Activated T-cell treated with anti-CD3 and anti-CD28 coated beads, Interleukin-2, amount 50 U/mL, for 72 hours (primary cell): ENCODE data around the gene DNASE1L1. TPM values are rescaled to one million over a fixed set of nuclear protein-coding genes. Genes with fewer than 3 reads are reported as not detected.

Source experiments
- ATAC-seq, 2 donors: fragments of 150-1000 bp; cut with Tn5 transposase; replicated peaks in 1 of 2; 2 replicates each; pipeline ENCODE4 v1.10.0; 2021; ENCODE audit warnings: moderate library complexity in 2 of 2, mild to moderate bottlenecking in 1 of 2
- DNase-seq, 2 donors: peaks; one replicate each; pipeline ENCODE4 v3.0.0; 2021 to 2022; ENCODE audit warnings: mixed read lengths in 1 of 2
- H3K27ac Mint-ChIP-seq: one replicate; pipeline ENCODE4 v1.8.0; 2022; ENCODE audit warnings: mild to moderate bottlenecking, moderate library complexity, mixed read lengths
- H3K27me3 Mint-ChIP-seq: one replicate; pipeline ENCODE4 v1.8.0; 2022; ENCODE audit warnings: low read depth, mixed read lengths
- H3K36me3 Mint-ChIP-seq, 2 donors: one replicate each; pipeline ENCODE4 v1.8.0; 2022; ENCODE audit warnings: mixed read lengths in 2 of 2, mild to moderate bottlenecking in 1 of 2; ENCODE audit not compliant: insufficient read depth in 2 of 2
- H3K4me1 Mint-ChIP-seq: one replicate; pipeline ENCODE4 v1.8.0; 2022; ENCODE audit warnings: low read depth, mixed read lengths
- H3K4me3 Mint-ChIP-seq, 2 donors: one replicate each; pipeline ENCODE4 v1.8.0; 2022; ENCODE audit warnings: mild to moderate bottlenecking in 2 of 2, mixed read lengths in 2 of 2, moderate library complexity in 2 of 2
- H3K9me3 Mint-ChIP-seq, 2 donors: one replicate each; pipeline ENCODE4 v1.8.0; 2022; ENCODE audit warnings: mixed read lengths in 2 of 2
- total RNA-seq, 2 donors: library from RNA; stranded (reverse); gene quantifications; one replicate each; pipeline ENCODE4 v1.2.3, GENCODE V29; 2022

Gene DNASE1L1
- total RNA-seq, 2 donors from 2014 or later = 9.3 to 11.4 TPM

- ATAC-seq (no peak), DNase-seq (no peak)
- H3K36me3 Mint-ChIP-seq = peaks cover 4 to 5% of the 10 kb centered on the region in 2 donors
- peak overlapping the region; percentile 82 for H3K27ac Mint-ChIP-seq
- H3K4me3 Mint-ChIP-seq = peak overlapping the region; percentile 87 to 93
- no peaks in the 10 kb centered on the region for H3K9me3 Mint-ChIP-seq
- H3K27me3 Mint-ChIP-seq = no peaks in the 10 kb centered on the region
- peaks cover 28% of the 10 kb centered on the region for H3K4me1 Mint-ChIP-seq
Observed at GRCh38 chrX:154380153-154380552, 28.9 kb downstream of the DNASE1L1 start.

- Mint-ChIP-seq H3K4me1 (peaks cover 28% of the 10 kb centered on the region), H3K27me3 (no peaks in the 10 kb centered on the region), H3K9me3 (no peaks in the 10 kb centered on the region), H3K27ac (no peak overlapping the region), H3K36me3 (peaks cover 4 to 5% of the 10 kb centered on the region in 2 donors), H3K4me3 (peak overlapping the region; percentile 87 to 93)
- no peak for ATAC-seq
- DNase-seq = no peak
Observed at GRCh38 chrX:154379569-154379951, 29.5 kb downstream of the DNASE1L1 start.

- H3K27me3 Mint-ChIP-seq = no peaks in the 10 kb centered on the region
- peaks cover 4 to 5% of the 10 kb centered on the region in 2 donors for H3K36me3 Mint-ChIP-seq
- peak; percentile 95 to 96 for DNase-seq
- H3K9me3 Mint-ChIP-seq = no peaks in the 10 kb centered on the region
- H3K4me1 Mint-ChIP-seq = peaks cover 28% of the 10 kb centered on the region
- H3K27ac Mint-ChIP-seq = peak within 1 kb of the TSS; percentile 82
- peak within 1 kb of the TSS; percentile 87 to 93 for H3K4me3 Mint-ChIP-seq
- peak; percentile 84 to 85 for ATAC-seq
Observed at GRCh38 chrX:154378799-154379568, 30.1 kb downstream of the DNASE1L1 start, which contains the start of gene EMD. TSS of gene EMD (plus strand) at chrX:154379295. CDS start at chrX:154379485, 190 bp downstream.

- Mint-ChIP-seq H3K9me3 (no peaks in the 10 kb centered on the region), H3K36me3 (peaks cover 4 to 5% of the 10 kb centered on the region in 2 donors), H3K27me3 (no peaks in the 10 kb centered on the region), H3K4me3 (peak overlapping the region; percentile 81 to 93), H3K27ac (no peak overlapping the region), H3K4me1 (peaks cover 28% of the 10 kb centered on the region)
- DNase-seq (peak in 1 of 2 donors; percentile 46), ATAC-seq (peak; percentile 1)
Observed at GRCh38 chrX:154378059-154378798, 30.8 kb downstream of the DNASE1L1 start.

GRCh38 chrX:154376774-154377173 lies 32.3 kb downstream of the DNASE1L1 start:
- DNase-seq = no peak
- H3K9me3 Mint-ChIP-seq = no peaks in the 10 kb centered on the region
- H3K27ac Mint-ChIP-seq = no peak overlapping the region
- H3K36me3 Mint-ChIP-seq = peaks cover 4 to 5% of the 10 kb centered on the region in 2 donors
- peaks cover 26% of the 10 kb centered on the region for H3K4me1 Mint-ChIP-seq
- H3K4me3 Mint-ChIP-seq = no peak overlapping the region
- no peaks in the 10 kb centered on the region for H3K27me3 Mint-ChIP-seq
- ATAC-seq = no peak

- peaks cover 17% of the 10 kb centered on the region for H3K4me1 Mint-ChIP-seq
- H3K9me3 Mint-ChIP-seq = no peaks in the 10 kb centered on the region
- DNase-seq = no peak
- ATAC-seq = no peak
- H3K4me3 Mint-ChIP-seq = peak overlapping the region; percentile 60 to 65
- H3K27ac Mint-ChIP-seq = no peak overlapping the region
- no peaks in the 10 kb centered on the region for H3K27me3 Mint-ChIP-seq
- peaks cover 4 to 6% of the 10 kb centered on the region in 2 donors for H3K36me3 Mint-ChIP-seq
Observed at GRCh38 chrX:154375156-154375504, 33.9 kb downstream of the DNASE1L1 start.

GRCh38 chrX:154374313-154375155 lies 34.5 kb downstream of the DNASE1L1 start, which contains the start of gene FLNA:
TSS of gene FLNA (minus strand) at chrX:154374634. CDS start at chrX:154371245, 3,389 bp downstream.
- Mint-ChIP-seq H3K4me3 (peak within 1 kb of the TSS; percentile 81 to 84), H3K27me3 (no peaks in the 10 kb centered on the region), H3K27ac (no peak within 1 kb of the TSS), H3K4me1 (peaks cover 14% of the 10 kb centered on the region), H3K9me3 (no peaks in the 10 kb centered on the region), H3K36me3 (peaks cover 4% of the 10 kb centered on the region in 2 donors)
- DNase-seq (peak; percentile 53 to 54), ATAC-seq (no peak)

GRCh38 chrX:154373340-154374306 lies 35.4 kb downstream of the DNASE1L1 start:
- no peaks in the 10 kb centered on the region for H3K27me3 Mint-ChIP-seq
- peak overlapping the region; percentile 81 to 84 for H3K4me3 Mint-ChIP-seq
- DNase-seq = no peak

GRCh38 chrX:154372612-154373022 lies 36.4 kb downstream of the DNASE1L1 start:
- Mint-ChIP-seq H3K4me1 (peaks cover 23% of the 10 kb centered on the region), H3K9me3 (no peaks in the 10 kb centered on the region), H3K27ac (peak overlapping the region; percentile 90), H3K27me3 (no peaks in the 10 kb centered on the region), H3K36me3 (peaks cover 4% of the 10 kb centered on the region in 2 donors), H3K4me3 (peak overlapping the region; percentile 82 to 87)
- ATAC-seq (no peak), DNase-seq (peak; percentile 46 to 51)

More at GRCh38 chrX:154373340-154374306, 35.4 kb downstream of the DNASE1L1 start:
- H3K9me3 Mint-ChIP-seq = no peaks in the 10 kb centered on the region
- no peak for ATAC-seq
- H3K27ac Mint-ChIP-seq = no peak overlapping the region
- H3K4me1 Mint-ChIP-seq = peaks cover 14% of the 10 kb centered on the region
- peaks cover 4% of the 10 kb centered on the region in 2 donors for H3K36me3 Mint-ChIP-seq

- H3K36me3 Mint-ChIP-seq = peaks cover 4% of the 10 kb centered on the region in 2 donors
- H3K27ac Mint-ChIP-seq = no peak overlapping the region
- H3K27me3 Mint-ChIP-seq = no peaks in the 10 kb centered on the region
- peak overlapping the region; percentile 82 to 87 for H3K4me3 Mint-ChIP-seq
- H3K4me1 Mint-ChIP-seq = peaks cover 16% of the 10 kb centered on the region
- peak; percentile 1 to 3 for ATAC-seq
- H3K9me3 Mint-ChIP-seq = no peaks in the 10 kb centered on the region
- DNase-seq = no peak
Observed at GRCh38 chrX:154371789-154372300, 37.2 kb downstream of the DNASE1L1 start.

GRCh38 chrX:154371017-154371788 lies 37.9 kb downstream of the DNASE1L1 start:
- Mint-ChIP-seq H3K27me3 (no peaks in the 10 kb centered on the region), H3K36me3 (peaks cover 4% of the 10 kb centered on the region in 2 donors), H3K4me1 (peaks cover 16% of the 10 kb centered on the region), H3K4me3 (peak overlapping the region; percentile 80 to 87), H3K27ac (no peak overlapping the region), H3K9me3 (no peaks in the 10 kb centered on the region)
- peak; percentile 53 to 60 for ATAC-seq
- DNase-seq = peak; percentile 91 to 94
